IPS-18c (cell line): ENCODE results near the gene NDOR1.
A peak's percentile ranks its signal among the peaks of the same experiment; 100 is the strongest.

Experiments
- H3K4me3 ChIP-seq: 2 replicates; pipeline ENCODE4 v1.7.0; 2013; ENCODE audit warnings: low read depth, mild to moderate bottlenecking, low read length, moderate library complexity; ENCODE audit not compliant: insufficient read depth
- H3K9me3 ChIP-seq: one replicate; pipeline ENCODE4 v1.6.1; 2013; ENCODE audit warnings: mild to moderate bottlenecking, low read length, moderate library complexity; ENCODE audit not compliant: control insufficient read depth, insufficient read depth

The NDOR1 gene

GRCh38 chr9:137165250-137165836, 40.2 kb upstream of the NDOR1 start:
- no peak overlapping the region for H3K4me3 ChIP-seq
- no peaks in the 10 kb centered on the region for H3K9me3 ChIP-seq

GRCh38 chr9:137166380-137167229, 38.9 kb upstream of the NDOR1 start:
- Histone ChIP-seq H3K4me3 (no peak overlapping the region), H3K9me3 (no peaks in the 10 kb centered on the region)

- Histone ChIP-seq H3K9me3 (no peaks in the 10 kb centered on the region), H3K4me3 (no peak overlapping the region)
Measured at GRCh38 chr9:137167277-137167746, 38.2 kb upstream of the NDOR1 start.

- H3K9me3 ChIP-seq, result no peaks in the 10 kb centered on the region
- H3K4me3 ChIP-seq, result peak overlapping the region; percentile 34
Measured at GRCh38 chr9:137167747-137168572, 37.5 kb upstream of the NDOR1 start.

- H3K4me3 ChIP-seq, result peak overlapping the region; percentile 62
- H3K9me3 ChIP-seq, result no peaks in the 10 kb centered on the region
Measured at GRCh38 chr9:137168573-137168903, 37.0 kb upstream of the NDOR1 start.

GRCh38 chr9:137168904-137169856, 36.3 kb upstream of the NDOR1 start:
- H3K9me3 ChIP-seq, result no peaks in the 10 kb centered on the region
- peak overlapping the region; percentile 62 for H3K4me3 ChIP-seq

GRCh38 chr9:137169896-137170358, 35.6 kb upstream of the NDOR1 start, which contains the start of gene LRRC26:
TSS of gene LRRC26 (minus strand) at chr9:137170051. CDS start at chr9:137169943, 108 bp downstream.
- Histone ChIP-seq H3K4me3 (peak within 1 kb of the TSS; percentile 62), H3K9me3 (no peaks in the 10 kb centered on the region)

- no peak overlapping the region for H3K4me3 ChIP-seq
Measured at GRCh38 chr9:137170486-137171148, 34.9 kb upstream of the NDOR1 start.

GRCh38 chr9:137171149-137171900, 34.2 kb upstream of the NDOR1 start:
- H3K9me3 ChIP-seq, result no peaks in the 10 kb centered on the region
- no peak overlapping the region for H3K4me3 ChIP-seq

More at GRCh38 chr9:137170486-137171148, 34.9 kb upstream of the NDOR1 start:
- H3K9me3 ChIP-seq, result no peaks in the 10 kb centered on the region

- no peaks in the 10 kb centered on the region for H3K9me3 ChIP-seq
- no peak overlapping the region for H3K4me3 ChIP-seq
Measured at GRCh38 chr9:137172901-137173795, 32.4 kb upstream of the NDOR1 start.

- H3K9me3 ChIP-seq, result no peaks in the 10 kb centered on the region
- H3K4me3 ChIP-seq, result no peak overlapping the region
Measured at GRCh38 chr9:137173796-137174664, 31.5 kb upstream of the NDOR1 start.

- H3K4me3 ChIP-seq, result no peak overlapping the region; the same call in 1 of the 2 replicates
- H3K9me3 ChIP-seq, result no peaks in the 10 kb centered on the region
Measured at GRCh38 chr9:137174722-137175293, 30.7 kb upstream of the NDOR1 start.

- no peaks in the 10 kb centered on the region for H3K9me3 ChIP-seq
- no peak overlapping the region; the same call in 1 of the 2 replicates for H3K4me3 ChIP-seq
Measured at GRCh38 chr9:137175345-137175961, 30.0 kb upstream of the NDOR1 start.
